DMS 273 (cell line): ENCODE measurements around the gene SLC18A3.
A peak's percentile ranks its signal among the peaks of the same experiment; 100 is the strongest.

ENCODE experiments used
- DNase-seq: peaks from one replicate; lab custom pipeline; 2025; ENCODE audit not compliant: unreplicated experiment; lab: John Stamatoyannopoulos, UW

The SLC18A3 gene

GRCh38 chr10:49610114-49610457, at the start of gene SLC18A3:
Gene SLC18A3 (plus strand): TSS chr10:49610310. CDS start chr10:49610741, 431 bp downstream.
- DNase-seq, result peak; percentile 66

- no peak for DNase-seq
These were observed 49.6 kb upstream of the SLC18A3 start for GRCh38 chr10:49560526-49560925.

GRCh38 chr10:49562893-49563292, 47.2 kb upstream of the SLC18A3 start:
- no peak for DNase-seq

- no peak for DNase-seq
These were observed 45.6 kb upstream of the SLC18A3 start for GRCh38 chr10:49564461-49565009.

GRCh38 chr10:49567810-49568209, 42.3 kb upstream of the SLC18A3 start:
- DNase-seq, result no peak

GRCh38 chr10:49568235-49568634, 41.9 kb upstream of the SLC18A3 start:
- DNase-seq, result no peak

GRCh38 chr10:49569031-49569631, 41.0 kb upstream of the SLC18A3 start:
- DNase-seq, result no peak

GRCh38 chr10:49571388-49571787, 38.7 kb upstream of the SLC18A3 start:
- no peak for DNase-seq

- DNase-seq, result peak; percentile 86
These were observed 37.5 kb upstream of the SLC18A3 start for GRCh38 chr10:49572594-49573114.

- no peak for DNase-seq
These were observed 34.5 kb upstream of the SLC18A3 start for GRCh38 chr10:49575489-49576072.

GRCh38 chr10:49577182-49577925, 32.8 kb upstream of the SLC18A3 start:
- DNase-seq, result no peak

GRCh38 chr10:49578392-49578791, 31.7 kb upstream of the SLC18A3 start:
- DNase-seq, result no peak

GRCh38 chr10:49579621-49580020, 30.5 kb upstream of the SLC18A3 start:
- DNase-seq, result no peak

GRCh38 chr10:49585387-49585786, 24.7 kb upstream of the SLC18A3 start:
- DNase-seq, result no peak

- no peak for DNase-seq
These were observed 22.1 kb upstream of the SLC18A3 start for GRCh38 chr10:49587981-49588380.

GRCh38 chr10:49592726-49593563, 17.2 kb upstream of the SLC18A3 start:
- DNase-seq, result peak; percentile 77

GRCh38 chr10:49593564-49593875, 16.6 kb upstream of the SLC18A3 start:
- DNase-seq, result no peak

- DNase-seq, result no peak
These were observed 16.1 kb upstream of the SLC18A3 start for GRCh38 chr10:49593998-49594397.

GRCh38 chr10:49594594-49594993, 15.5 kb upstream of the SLC18A3 start:
- peak; percentile 77 for DNase-seq

- DNase-seq, result no peak
These were observed 15.0 kb upstream of the SLC18A3 start for GRCh38 chr10:49595003-49595712.
